OCI-LY1 (cell line): ENCODE measurements around the gene PHACTR2.

Source experiments
- H2AFZ ChIP-seq: fragments of 200-600 bp; sonication (generic), shearing (Covaris generic); 2 replicates; pipeline ENCODE4 v1.6.0; 2014; ENCODE audit warnings: antibody characterized with exemption, mild to moderate bottlenecking, low read length
- H3F3A ChIP-seq: fragments of 200-600 bp; sonication (generic), shearing (Covaris generic); 2 replicates; pipeline ENCODE4 v1.6.0; 2014; ENCODE audit warnings: mild to moderate bottlenecking, antibody characterized with exemption, low read length, moderate library complexity; ENCODE audit not compliant: insufficient read depth
- H3K27ac ChIP-seq: fragments of 200-600 bp; sonication (generic); 2 replicates; pipeline ENCODE4 v1.5.1; 2014; ENCODE audit warnings: low read length, mixed run types, mild to moderate bottlenecking, low read depth; ENCODE audit not compliant: poor library complexity, severe bottlenecking
- H3K27me3 ChIP-seq: fragments of 200-600 bp; sonication (generic); 2 replicates; pipeline ENCODE4 v1.6.0; 2014; ENCODE audit warnings: antibody characterized with exemption, mild to moderate bottlenecking, low read length, moderate library complexity; ENCODE audit not compliant: insufficient read depth
- H3K36me3 ChIP-seq: fragments of 200-600 bp; sonication (generic); 2 replicates; pipeline ENCODE4 v1.6.1; 2014; ENCODE audit warnings: mild to moderate bottlenecking, antibody characterized with exemption, low read length, moderate library complexity, mixed read lengths; ENCODE audit not compliant: insufficient read depth
- H3K4me1 ChIP-seq: fragments of 200-600 bp; sonication (generic); 2 replicates; pipeline ENCODE4 v1.5.1; 2014; ENCODE audit warnings: mild to moderate bottlenecking, low read length, moderate library complexity; ENCODE audit not compliant: insufficient read depth, severe bottlenecking
- H3K4me2 ChIP-seq: fragments of 200-600 bp; sonication (generic), shearing (Covaris generic); 2 replicates; pipeline ENCODE4 v1.6.1; 2014; ENCODE audit warnings: low read length
- H3K4me3 ChIP-seq: fragments of 200-600 bp; sonication (generic); 2 replicates; pipeline ENCODE4 v1.5.1; 2014; ENCODE audit warnings: low read length, low read depth, mild to moderate bottlenecking, mixed read lengths; ENCODE audit not compliant: poor library complexity, severe bottlenecking
- H3K79me2 ChIP-seq: fragments of 200-600 bp; shearing (Covaris generic); 2 replicates; pipeline ENCODE4 v1.6.1; 2016; ENCODE audit warnings: mixed run types, low read length, mixed read lengths; ENCODE audit not compliant: insufficient read depth
- H3K9ac ChIP-seq: fragments of 200-600 bp; sonication (generic), shearing (Covaris generic); 2 replicates; pipeline ENCODE4 v1.6.1; 2014; ENCODE audit warnings: mild to moderate bottlenecking, low read length, mixed read lengths
- H3K9me2 ChIP-seq: fragments of 200-600 bp; sonication (generic), shearing (Covaris generic); 2 replicates; pipeline ENCODE4 v1.6.1; 2014; ENCODE audit warnings: low read depth, mild to moderate bottlenecking, low read length, mixed read lengths
- H3K9me3 ChIP-seq: fragments of 200-600 bp; shearing (Covaris generic); 2 replicates; pipeline ENCODE4 v1.6.1; 2014; ENCODE audit warnings: low read length, mixed read lengths
- H4K20me1 ChIP-seq: fragments of 200-600 bp; sonication (generic), shearing (Covaris generic); 2 replicates; pipeline ENCODE4 v1.6.0; 2016; ENCODE audit warnings: mild to moderate bottlenecking, low read length; ENCODE audit not compliant: insufficient read depth
- EZH2 ChIP-seq: fragments of 200-600 bp; sonication (generic), shearing (Covaris generic); IDR thresholded peaks from 2 replicates; pipeline ENCODE4 v1.8.0; 2017; ENCODE audit warnings: borderline replicate concordance, mixed run types, mild to moderate bottlenecking, antibody characterized with exemption, low read length, moderate library complexity, mixed read lengths
- TF ChIP-seq, protein P1 (sequence below): fragments of 200-600 bp; sonication (generic), shearing (Covaris generic); IDR thresholded peaks from 2 replicates; pipeline ENCODE4 v1.5.1; 2017; ENCODE audit warnings: mild to moderate bottlenecking, antibody characterized with exemption, low read length, moderate library complexity, mixed read lengths

The PHACTR2 gene

DNA sequence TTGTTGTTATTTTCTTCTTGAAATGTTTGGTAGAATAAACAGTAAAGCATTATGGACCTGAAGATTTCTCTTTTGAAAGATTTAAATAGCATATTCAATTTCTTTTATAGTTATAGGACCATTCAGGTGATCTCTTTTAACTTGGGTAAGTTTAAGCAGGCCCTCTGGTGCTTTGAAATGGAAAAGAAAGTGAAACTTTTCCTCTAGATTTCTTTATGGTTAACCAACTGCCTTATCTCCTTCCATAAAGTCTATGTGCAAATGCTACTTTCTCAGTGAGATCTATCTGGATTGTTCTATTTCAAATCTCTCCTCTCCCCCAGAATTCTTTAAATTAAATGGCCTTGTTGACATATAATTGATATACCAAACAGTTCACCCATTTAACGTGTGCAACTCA lies 54.0 kb downstream of the PHACTR2 start:
- H3K27me3 ChIP-seq: no peaks in the 10 kb centered on the region
- no peak overlapping the region for H3K9ac ChIP-seq
- no peak overlapping the region for H3K4me2 ChIP-seq
- H2AFZ ChIP-seq: no peak overlapping the region
- no peak overlapping the region for H3K4me3 ChIP-seq
- H3F3A ChIP-seq: no peaks in the 10 kb centered on the region
- TF ChIP-seq EZH2: no peak
- TF ChIP-seq, protein P1, sequence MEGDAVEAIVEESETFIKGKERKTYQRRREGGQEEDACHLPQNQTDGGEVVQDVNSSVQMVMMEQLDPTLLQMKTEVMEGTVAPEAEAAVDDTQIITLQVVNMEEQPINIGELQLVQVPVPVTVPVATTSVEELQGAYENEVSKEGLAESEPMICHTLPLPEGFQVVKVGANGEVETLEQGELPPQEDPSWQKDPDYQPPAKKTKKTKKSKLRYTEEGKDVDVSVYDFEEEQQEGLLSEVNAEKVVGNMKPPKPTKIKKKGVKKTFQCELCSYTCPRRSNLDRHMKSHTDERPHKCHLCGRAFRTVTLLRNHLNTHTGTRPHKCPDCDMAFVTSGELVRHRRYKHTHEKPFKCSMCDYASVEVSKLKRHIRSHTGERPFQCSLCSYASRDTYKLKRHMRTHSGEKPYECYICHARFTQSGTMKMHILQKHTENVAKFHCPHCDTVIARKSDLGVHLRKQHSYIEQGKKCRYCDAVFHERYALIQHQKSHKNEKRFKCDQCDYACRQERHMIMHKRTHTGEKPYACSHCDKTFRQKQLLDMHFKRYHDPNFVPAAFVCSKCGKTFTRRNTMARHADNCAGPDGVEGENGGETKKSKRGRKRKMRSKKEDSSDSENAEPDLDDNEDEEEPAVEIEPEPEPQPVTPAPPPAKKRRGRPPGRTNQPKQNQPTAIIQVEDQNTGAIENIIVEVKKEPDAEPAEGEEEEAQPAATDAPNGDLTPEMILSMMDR: no peak
- no peaks in the 10 kb centered on the region for H3K36me3 ChIP-seq
- H3K27ac ChIP-seq: no peak overlapping the region
- H4K20me1 ChIP-seq: no peaks in the 10 kb centered on the region
- H3K79me2 ChIP-seq: no peaks in the 10 kb centered on the region
- no peaks in the 10 kb centered on the region for H3K4me1 ChIP-seq
- no peaks in the 10 kb centered on the region for H3K9me3 ChIP-seq
- no peaks in the 10 kb centered on the region for H3K9me2 ChIP-seq

DNA sequence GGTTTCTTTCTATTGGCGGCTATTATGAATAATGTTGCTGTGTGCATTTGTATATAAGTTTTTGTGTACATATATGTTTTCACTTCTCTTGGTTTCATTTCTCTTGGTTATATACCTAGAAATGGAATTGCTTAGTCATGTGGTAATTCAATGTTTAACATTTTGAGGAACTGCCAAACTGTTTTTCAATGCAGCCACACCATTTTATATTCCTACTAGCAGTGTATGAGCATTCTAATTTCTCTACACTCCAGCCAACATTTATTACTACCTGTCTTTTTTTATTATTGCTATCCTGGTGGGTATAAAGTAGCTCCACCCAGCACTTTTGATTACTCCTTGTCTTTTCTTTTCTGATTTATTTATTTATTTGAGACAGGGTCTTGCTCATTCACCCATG lies 54.8 kb downstream of the PHACTR2 start:
- Histone ChIP-seq H3K4me2 (no peak overlapping the region), H3K9me3 (no peaks in the 10 kb centered on the region), H3K9me2 (no peaks in the 10 kb centered on the region), H3K27ac (no peak overlapping the region), H3K4me1 (no peaks in the 10 kb centered on the region), H3K27me3 (no peaks in the 10 kb centered on the region), H4K20me1 (no peaks in the 10 kb centered on the region), H3K4me3 (no peak overlapping the region), H2AFZ (no peak overlapping the region), H3K9ac (no peak overlapping the region), H3F3A (no peaks in the 10 kb centered on the region), H3K79me2 (no peaks in the 10 kb centered on the region), H3K36me3 (no peaks in the 10 kb centered on the region)
- TF ChIP-seq, protein P1: no peak
- TF ChIP-seq EZH2: no peak

DNA sequence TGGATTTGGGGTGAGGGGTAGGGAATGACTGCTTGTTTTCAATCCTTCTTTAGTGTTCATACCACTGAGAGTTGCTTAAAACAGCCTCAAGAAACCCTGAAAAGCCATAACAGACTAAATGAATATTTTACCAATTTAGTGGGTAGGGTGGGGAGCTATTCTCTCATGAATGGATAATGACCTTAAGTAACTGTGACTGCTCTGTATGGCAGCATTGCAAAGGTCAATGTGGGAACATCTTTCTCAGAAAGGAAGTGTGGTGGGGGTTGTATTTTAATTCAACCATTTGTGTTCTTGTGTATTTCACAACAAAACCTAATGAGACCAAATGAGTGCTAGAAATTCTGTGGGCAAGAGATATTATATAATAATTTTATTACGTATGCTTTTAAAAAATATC lies 55.7 kb downstream of the PHACTR2 start:
- Histone ChIP-seq H3K79me2 (no peaks in the 10 kb centered on the region), H4K20me1 (no peaks in the 10 kb centered on the region), H3K9me2 (no peaks in the 10 kb centered on the region), H3K27me3 (no peaks in the 10 kb centered on the region), H3K4me1 (no peaks in the 10 kb centered on the region), H3K27ac (no peak overlapping the region), H3K4me2 (no peak overlapping the region), H2AFZ (no peak overlapping the region), H3K4me3 (no peak overlapping the region), H3K9me3 (no peaks in the 10 kb centered on the region), H3K36me3 (no peaks in the 10 kb centered on the region), H3F3A (no peaks in the 10 kb centered on the region), H3K9ac (no peak overlapping the region)
- no peak for TF ChIP-seq EZH2
- TF ChIP-seq, protein P1: no peak
